ENCODE measurements around the gene IL21R.
"Not testable (repeated sequence)": the region's sequence is repeated elsewhere in the genome, so short reads cannot be mapped to it uniquely, and the experiment has no call there.

The IL21R gene

DNA sequence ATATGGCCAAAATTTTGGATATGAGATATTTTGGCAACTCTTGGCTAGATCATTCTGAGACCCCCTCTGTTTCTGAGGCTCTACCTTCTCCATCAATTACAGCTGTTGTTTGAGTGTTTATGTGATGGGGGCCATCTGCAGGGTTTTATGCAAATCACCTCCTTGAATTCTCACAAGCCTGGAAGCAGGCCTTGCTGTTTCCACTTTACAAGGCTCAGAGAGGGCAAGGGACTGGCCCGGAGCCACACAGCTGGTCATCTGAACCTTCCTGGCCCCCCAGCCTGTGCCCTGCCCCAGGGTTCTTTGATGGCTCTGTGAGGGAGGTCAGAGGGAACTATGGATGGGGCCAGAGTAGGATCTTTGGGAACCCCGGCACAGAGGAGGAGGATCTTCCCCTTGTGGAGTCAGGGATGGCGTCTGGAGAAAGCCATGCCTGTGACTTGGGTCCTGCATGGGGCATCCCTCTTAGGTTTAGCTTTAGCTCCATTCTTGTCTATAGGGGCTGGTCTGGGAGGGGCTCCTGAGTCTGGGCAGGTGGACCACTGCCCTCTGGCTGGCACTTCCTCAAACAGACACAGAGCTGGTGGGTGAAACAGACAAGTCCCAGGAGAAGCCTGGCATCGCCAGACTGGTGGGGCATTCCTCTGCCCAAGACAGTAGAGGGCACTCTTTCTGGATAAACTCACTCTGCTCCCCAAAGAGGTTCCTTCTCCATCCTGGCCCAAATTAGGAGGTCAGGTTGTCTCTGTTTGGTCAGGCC is 26.2 kb downstream of the IL21R start:
- no peak for DNase-seq

DNA sequence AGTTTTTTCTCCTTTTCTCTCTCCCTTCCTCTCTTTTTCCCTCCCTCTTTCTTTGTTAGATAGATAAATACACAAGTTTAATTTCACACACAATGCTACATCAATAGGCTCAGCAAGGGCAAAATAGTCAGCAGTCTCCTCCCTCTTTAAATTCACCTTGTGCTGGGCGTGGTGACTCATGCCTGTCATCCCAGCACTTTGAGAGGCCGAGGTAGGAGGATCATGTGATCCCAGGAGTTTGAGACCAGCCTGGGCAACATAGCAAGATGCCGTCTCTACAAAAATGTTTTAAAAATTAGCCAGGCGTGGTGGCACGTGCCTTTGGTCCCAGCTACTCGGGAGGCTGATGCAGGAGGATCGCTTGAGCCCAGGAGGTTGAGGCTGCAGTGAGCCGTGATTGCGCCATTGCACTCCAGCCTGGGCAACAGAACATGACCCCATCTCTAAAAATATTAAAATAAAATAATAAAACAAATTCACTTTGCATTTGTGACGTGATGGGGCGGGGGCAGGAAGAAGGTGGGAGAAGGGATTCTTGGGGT is 27.4 kb downstream of the IL21R start:
- DNase-seq, result no peak

- no peak for DNase-seq
Measured at GRCh38 chr16:27429981-27430441, 28.0 kb downstream of the IL21R start.

DNA sequence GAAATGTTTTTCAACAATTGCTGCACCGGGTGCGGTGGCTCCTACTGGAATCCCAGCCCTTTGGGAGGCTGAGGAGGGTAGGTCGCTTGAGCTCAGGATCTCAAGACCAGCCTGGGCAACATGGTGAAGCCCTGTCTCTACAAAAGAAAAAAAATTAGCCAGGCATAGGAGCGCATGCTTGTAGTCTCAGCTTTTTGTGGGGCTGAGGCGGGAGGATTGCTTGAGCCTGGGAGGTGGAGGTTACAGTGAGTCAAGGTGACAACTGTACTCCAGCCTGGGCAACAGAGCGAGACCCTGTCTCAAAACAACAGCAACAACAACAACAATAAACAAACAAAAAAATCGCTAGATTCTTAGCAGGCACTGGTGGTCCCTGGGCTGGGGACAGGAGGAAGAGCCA is 28.5 kb downstream of the IL21R start:
- DNase-seq, result no peak

- peak; percentile 85 for DNase-seq
Measured at GRCh38 chr16:27430923-27431484, 29.0 kb downstream of the IL21R start.

- no peak for DNase-seq
Measured at GRCh38 chr16:27431773-27432532, 30.0 kb downstream of the IL21R start.

GRCh38 chr16:27432558-27432957 is 30.6 kb downstream of the IL21R start:
- DNase-seq, result no peak

DNA sequence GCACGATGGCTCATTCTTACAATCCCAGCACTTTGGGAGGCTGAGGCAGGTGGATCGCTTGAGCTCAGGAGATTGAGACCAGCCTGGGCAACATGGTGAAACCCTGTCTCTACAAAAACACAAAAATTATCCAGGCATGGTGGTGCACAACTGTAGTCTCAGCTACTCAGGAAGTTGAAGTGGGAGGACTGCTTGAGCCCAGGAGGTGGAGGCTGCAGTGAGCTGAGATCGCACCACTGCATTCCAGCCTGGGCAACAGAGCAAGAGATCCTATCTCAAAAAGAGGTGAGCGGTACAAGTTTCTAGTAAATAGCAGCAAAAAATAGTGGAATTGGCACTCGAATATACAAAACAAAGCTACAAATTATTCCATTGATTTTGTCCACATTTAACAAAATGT is 31.2 kb downstream of the IL21R start:
- DNase-seq, result not testable (repeated sequence)

DNA sequence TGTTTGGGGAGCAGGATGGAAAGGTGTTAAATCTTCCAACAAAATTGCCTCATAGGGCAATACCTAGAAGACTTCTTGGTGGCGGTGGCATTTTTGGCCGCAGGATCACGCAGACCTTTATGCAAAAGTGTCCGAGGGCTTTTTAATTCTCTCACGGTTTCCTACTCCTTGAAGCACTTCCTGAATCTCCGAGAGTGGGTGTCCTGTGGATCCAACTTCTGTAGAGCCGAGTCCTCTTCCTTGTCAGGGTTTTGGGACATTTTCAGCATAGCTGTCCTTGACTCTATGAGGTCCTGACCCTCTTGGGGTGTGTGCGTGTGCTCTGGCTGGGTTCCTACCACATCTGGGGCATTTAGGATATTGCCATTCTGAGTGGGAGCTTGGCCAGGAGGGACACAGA is 31.7 kb downstream of the IL21R start:
- DNase-seq, result no peak

DNA sequence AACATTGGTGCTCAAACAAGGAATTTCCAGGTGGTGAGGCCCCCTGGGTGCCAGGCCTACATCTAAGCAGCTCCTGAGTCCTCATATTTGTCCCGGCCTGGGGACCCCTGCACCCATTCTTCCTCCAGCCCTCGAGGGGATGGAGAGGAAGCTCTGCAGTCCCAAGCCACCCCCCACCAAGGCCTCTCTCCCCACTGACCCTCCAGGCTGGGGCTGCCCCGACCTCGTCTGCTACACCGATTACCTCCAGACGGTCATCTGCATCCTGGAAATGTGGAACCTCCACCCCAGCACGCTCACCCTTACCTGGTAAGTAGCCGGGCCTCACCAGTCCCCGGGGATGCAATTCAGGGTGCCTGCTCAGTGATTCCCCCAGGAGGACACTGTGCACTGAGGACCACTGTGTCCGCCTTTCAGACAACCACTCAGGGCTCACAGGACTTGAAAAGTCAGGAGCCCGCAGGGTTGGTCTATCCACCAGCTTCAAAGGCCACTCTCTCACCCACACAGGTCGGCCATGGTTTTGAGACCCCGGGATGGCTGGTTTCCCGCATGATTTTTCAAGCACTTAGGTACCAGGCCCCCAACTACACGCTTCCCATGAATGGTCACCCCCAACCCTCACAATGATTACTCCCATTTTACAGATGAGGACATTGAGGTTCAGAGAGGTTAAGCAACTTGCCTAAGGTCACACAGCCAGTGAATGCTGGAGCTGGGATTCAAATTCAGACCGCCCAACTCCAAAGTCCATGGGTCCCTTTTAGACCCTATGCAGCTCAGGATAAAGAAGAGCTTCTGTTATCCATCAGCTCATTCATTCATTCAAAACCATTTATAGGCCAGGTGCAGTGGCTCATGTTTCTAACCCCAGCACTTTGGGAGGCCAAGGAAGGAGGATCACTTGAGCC is 32.4 kb downstream of the IL21R start:
- no peak for DNase-seq

GRCh38 chr16:27435146-27435545 is 33.2 kb downstream of the IL21R start:
- not testable (repeated sequence) for DNase-seq

GRCh38 chr16:27436065-27436464 is 34.1 kb downstream of the IL21R start:
- DNase-seq, result no peak

DNA sequence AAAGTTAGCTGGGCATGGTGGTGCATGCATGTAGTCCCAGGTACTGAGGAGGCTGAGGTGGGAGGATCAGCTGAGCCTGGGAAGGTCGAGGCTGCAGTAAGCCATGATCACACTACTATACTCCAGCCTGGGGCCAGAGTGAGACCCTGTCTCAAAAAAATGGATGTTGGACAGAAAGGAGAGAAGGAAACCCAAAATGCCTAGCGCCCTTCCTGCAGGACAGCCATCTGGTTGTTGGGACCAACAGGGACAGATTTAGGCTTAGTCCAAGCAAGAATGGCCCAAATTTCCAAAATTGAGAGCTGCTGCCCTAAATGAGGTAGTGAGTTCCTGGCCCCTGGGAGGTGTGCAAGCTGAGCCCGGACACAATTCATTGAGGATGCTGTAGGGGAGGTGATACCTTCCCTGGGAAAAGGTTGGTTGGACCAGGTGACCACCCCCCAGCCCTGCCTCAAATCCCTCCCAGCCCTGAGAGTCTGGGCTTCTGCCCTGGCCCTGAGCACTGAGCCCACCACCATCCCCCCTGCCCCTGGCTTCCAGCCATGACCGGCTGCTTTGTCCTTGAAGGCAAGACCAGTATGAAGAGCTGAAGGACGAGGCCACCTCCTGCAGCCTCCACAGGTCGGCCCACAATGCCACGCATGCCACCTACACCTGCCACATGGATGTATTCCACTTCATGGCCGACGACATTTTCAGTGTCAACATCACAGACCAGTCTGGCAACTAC is 35.1 kb downstream of the IL21R start:
- no peak for DNase-seq

GRCh38 chr16:27437946-27438345 is 36.0 kb downstream of the IL21R start:
- DNase-seq, result no peak

GRCh38 chr16:27439271-27440018 is 37.5 kb downstream of the IL21R start:
- no peak for DNase-seq

GRCh38 chr16:27441276-27441675 is 39.3 kb downstream of the IL21R start:
- no peak for DNase-seq

- DNase-seq, result no peak
Measured at GRCh38 chr16:27441998-27442397, 40.0 kb downstream of the IL21R start.

DNA sequence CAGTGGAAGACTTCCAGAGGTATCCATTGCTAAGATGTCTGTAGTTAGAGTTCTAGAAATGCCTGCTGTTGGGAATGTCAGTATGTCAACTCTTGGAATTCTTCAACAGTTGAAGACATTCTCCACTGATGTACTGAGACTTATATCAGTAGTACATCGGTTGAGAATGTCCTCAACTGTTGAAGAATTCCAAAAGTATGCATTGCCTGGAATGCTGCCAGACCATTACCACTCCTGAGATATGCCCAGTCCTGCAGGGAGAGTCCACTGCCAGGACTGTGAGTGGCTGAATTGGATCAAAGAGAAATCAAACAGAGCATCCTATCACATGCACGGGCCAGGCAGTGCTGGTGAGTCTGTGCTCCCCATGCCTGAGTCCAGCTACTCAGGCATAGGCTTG is 42.0 kb downstream of the IL21R start:
- DNase-seq, result no peak

DNA sequence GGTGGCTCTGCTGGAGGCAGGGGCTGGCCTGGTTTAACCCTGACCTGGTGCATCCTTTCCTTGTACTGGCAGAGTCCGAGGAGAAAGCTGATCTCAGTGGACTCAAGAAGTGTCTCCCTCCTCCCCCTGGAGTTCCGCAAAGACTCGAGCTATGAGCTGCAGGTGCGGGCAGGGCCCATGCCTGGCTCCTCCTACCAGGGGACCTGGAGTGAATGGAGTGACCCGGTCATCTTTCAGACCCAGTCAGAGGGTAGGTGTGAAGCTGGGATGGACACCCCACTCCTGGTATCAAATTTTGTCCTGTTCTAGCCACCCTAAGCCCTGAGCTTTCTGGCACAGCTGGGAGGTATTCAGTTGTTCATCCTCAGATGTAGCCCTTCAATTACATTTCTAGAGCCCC is 42.5 kb downstream of the IL21R start:
- no peak for DNase-seq

DNA sequence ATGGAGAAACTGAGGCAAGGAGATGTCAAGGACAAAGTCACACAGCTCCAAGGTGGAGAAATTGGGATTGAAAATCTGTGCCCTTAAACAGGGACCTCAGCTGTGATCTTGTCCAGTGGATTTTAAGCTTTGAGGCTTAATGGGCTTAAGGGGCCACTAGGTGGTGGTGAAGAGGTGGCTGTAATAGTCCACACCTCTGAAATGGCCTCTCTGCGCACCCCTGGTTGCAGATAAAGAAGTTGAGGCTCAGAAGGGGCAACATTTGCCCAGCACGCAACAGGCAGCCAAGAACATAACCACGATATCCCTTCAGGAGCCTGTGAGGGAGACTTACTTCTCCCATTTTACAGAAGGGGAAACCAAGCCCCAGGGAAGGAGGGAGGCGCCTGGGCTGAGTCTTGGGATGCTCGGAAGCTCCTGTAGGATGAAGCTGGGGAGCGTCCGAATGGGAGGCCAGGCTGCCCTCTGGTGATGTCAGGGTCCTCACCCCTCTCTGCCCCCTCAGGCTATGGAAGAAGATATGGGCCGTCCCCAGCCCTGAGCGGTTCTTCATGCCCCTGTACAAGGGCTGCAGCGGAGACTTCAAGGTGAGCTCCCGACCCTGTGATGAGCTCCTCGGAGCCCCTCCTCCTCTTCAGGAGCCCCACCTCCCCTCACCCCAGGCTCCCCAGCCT is 43.7 kb downstream of the IL21R start:
- no peak for DNase-seq

DNA sequence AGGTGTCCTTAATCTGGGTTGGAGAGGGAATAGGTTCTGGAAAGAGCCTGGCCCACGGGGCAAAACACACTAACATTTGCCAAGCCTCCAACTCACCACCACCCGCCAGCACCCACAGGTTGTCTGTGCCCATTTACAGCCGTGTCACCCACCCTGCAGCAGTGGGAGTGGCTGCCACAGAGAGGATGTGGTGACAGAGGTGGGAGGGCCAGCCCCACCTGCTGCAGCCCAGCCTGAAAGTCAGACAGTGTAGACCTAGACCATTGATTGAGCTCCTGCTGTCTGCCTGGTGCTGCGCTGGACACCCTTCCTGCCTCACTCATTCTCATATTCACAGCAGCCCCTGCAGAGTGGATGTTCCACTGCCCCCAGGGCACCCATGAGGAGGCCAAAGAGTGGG is 44.7 kb downstream of the IL21R start:
- no peak for DNase-seq

All from GF-D8 (cell line).